ENCODE measurements around the gene ASPRV1. TPM values are rescaled to one million over a fixed set of nuclear protein-coding genes. Genes with fewer than 3 reads are reported as not detected.

The ASPRV1 gene
- total RNA-seq, 2 donors from 2014 or later: 1.8 to 3.2 TPM

DNA sequence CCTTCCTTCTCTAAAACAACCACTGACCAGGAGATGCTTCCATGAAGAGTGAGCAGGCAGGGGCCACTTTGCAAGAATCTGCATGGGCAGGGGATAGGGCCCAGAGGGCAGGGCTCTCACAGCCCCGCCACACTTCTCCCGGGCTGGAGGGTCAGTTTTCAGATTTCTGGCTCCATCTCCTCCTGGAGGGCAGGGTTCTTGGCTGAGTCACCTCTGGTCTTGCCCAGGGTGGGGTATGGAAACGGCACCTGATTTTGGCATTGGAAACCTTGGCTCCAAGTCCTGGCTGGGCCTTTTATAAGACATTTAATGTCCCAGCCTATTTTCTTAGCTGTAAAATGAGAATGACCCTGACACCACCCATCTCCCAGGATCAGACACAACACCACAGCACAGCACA, 27.6 kb upstream of the ASPRV1 start:
- TF ChIP-seq, protein P1, sequence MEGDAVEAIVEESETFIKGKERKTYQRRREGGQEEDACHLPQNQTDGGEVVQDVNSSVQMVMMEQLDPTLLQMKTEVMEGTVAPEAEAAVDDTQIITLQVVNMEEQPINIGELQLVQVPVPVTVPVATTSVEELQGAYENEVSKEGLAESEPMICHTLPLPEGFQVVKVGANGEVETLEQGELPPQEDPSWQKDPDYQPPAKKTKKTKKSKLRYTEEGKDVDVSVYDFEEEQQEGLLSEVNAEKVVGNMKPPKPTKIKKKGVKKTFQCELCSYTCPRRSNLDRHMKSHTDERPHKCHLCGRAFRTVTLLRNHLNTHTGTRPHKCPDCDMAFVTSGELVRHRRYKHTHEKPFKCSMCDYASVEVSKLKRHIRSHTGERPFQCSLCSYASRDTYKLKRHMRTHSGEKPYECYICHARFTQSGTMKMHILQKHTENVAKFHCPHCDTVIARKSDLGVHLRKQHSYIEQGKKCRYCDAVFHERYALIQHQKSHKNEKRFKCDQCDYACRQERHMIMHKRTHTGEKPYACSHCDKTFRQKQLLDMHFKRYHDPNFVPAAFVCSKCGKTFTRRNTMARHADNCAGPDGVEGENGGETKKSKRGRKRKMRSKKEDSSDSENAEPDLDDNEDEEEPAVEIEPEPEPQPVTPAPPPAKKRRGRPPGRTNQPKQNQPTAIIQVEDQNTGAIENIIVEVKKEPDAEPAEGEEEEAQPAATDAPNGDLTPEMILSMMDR (IDR thresholded peaks at IDR 0.05): no peak
- H3K4me1 ChIP-seq (ENCODE audit: control insufficient read depth in 1 of 2, low read depth in 2 of 2): no peaks in the 10 kb centered on the region
- no peak overlapping the region for H3K4me3 ChIP-seq
- no peak for ATAC-seq (ENCODE audit: insufficient number of reproducible peaks, low FRiP score, low read depth)
- no peak for DNase-seq (ENCODE audit: low spot score)
- no peak overlapping the region for H3K27ac ChIP-seq
- no peaks in the 10 kb centered on the region for H3K9me3 ChIP-seq
- H3K27me3 ChIP-seq (replicated peaks; ENCODE audit: insufficient read depth): no peaks in the 10 kb centered on the region
- peaks cover 4% of the 10 kb centered on the region for H3K36me3 ChIP-seq

DNA sequence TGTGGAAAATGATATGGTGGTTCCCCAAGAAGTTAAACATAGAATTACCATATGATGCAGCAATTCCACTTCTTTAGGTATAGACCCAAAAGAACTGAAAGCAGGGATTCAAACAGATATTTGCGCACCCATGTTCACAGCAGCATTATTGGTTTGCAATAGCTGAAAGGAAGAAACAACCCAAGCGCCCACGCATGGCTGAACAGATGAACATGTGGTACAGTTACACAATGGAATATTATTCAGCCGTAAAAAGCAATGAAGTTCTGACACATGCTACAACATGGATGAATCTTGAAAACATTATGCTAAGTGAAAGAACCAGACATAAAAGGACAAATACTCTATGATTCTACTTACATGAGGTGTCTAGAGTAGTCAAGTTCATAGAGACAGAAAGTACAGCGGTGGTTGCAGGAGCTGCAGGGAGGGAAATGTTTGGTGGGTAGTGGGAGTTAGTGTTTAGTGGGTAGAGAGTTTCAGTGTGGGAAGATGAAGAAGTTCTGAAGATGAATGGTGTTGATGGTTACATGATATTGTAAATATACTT, 26.7 kb upstream of the ASPRV1 start:
- Histone ChIP-seq H3K4me1 (ENCODE audit: control insufficient read depth in 1 of 2, low read depth in 2 of 2) (no peaks in the 10 kb centered on the region), H3K9me3 (no peaks in the 10 kb centered on the region), H3K27ac (no peak overlapping the region), H3K36me3 (peaks cover under 1% of the 10 kb centered on the region), H3K4me3 (no peak overlapping the region), H3K27me3 (replicated peaks; ENCODE audit: insufficient read depth) (no peaks in the 10 kb centered on the region)
- ATAC-seq (ENCODE audit: insufficient number of reproducible peaks, low FRiP score, low read depth) (no peak), DNase-seq (ENCODE audit: low spot score) (no peak)
- TF ChIP-seq, protein P1 (IDR thresholded peaks at IDR 0.05): no peak

DNA sequence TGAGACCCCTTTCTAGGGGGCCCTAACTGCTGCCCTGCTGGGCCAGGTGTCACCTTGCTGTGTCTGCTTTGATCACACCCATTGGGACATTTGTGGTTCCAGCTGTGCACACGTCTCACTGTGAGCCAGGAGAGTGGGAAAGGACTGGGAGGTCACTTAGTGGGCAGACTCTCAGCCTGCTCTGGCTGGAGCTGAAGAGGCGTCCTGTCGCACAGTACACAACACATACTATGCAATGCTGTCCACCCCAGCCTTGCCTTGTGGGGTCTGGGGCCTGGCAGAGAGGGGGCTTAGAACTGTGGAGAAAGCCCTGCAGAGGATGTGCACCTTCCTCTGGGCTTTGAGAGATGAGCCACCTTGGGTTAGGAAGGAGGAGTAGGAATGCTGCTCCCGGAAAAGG, 25.3 kb upstream of the ASPRV1 start:
- DNase-seq (ENCODE audit: low spot score): no peak
- Histone ChIP-seq H3K36me3 (no peaks in the 10 kb centered on the region), H3K4me1 (ENCODE audit: control insufficient read depth in 1 of 2, low read depth in 2 of 2) (no peaks in the 10 kb centered on the region), H3K9me3 (no peaks in the 10 kb centered on the region), H3K27ac (no peak overlapping the region), H3K4me3 (no peak overlapping the region), H3K27me3 (replicated peaks; ENCODE audit: insufficient read depth) (no peaks in the 10 kb centered on the region)
- TF ChIP-seq, protein P1 (IDR thresholded peaks at IDR 0.05): no peak
- no peak for ATAC-seq (ENCODE audit: insufficient number of reproducible peaks, low FRiP score, low read depth)

DNA sequence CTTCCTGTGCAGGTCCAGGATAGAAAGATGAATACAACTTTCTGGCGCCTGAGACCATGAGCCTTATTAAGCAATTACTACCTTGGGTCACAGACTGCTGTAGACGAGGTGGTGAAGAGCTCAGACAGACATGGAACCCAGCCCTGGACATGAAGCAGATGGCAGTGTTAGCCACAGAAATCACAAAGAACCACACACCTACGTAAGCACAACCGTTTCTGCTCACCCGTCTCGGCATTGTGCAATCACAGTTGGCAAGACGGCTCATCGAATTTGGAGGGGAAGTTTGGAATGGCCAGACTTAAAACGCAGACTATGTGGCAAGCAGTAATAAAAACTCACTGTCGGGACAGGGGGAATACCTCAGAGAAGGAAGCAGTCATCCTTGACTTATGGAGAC, 24.3 kb upstream of the ASPRV1 start:
- H3K4me1 ChIP-seq (ENCODE audit: control insufficient read depth in 1 of 2, low read depth in 2 of 2): peaks cover 0 to 2% of the 10 kb centered on the region in 2 donors
- ATAC-seq (ENCODE audit: insufficient number of reproducible peaks, low FRiP score, low read depth): no peak
- TF ChIP-seq, protein P1 (IDR thresholded peaks at IDR 0.05): no peak
- H3K36me3 ChIP-seq: no peaks in the 10 kb centered on the region
- H3K27ac ChIP-seq: no peak overlapping the region
- no peaks in the 10 kb centered on the region for H3K9me3 ChIP-seq
- H3K27me3 ChIP-seq (replicated peaks; ENCODE audit: insufficient read depth): no peaks in the 10 kb centered on the region
- H3K4me3 ChIP-seq: no peak overlapping the region
- no peak for DNase-seq (ENCODE audit: low spot score)

DNA sequence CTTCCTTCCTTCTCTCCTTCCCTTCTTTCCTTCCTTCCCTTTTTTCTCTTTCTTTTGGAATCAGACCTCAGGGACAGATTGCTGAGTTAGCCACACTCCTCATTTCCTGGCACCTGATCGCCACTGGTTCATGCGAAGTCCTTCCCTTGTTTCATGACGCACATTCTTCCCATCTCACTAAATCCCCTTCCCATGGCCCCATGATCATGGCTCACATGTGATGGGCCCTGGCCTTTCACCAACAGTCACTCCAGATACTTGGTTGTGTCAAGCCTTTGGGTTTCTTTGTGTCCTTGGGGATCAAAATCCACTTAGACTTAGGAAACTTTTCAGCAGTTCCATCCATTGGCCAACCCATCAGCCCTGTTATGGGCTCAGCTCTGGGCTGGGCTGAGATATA, 23.8 kb upstream of the ASPRV1 start:
- H3K4me1 ChIP-seq (ENCODE audit: control insufficient read depth in 1 of 2, low read depth in 2 of 2): peaks cover 3 to 5% of the 10 kb centered on the region in 2 donors
- no peak overlapping the region for H3K27ac ChIP-seq
- H3K4me3 ChIP-seq: no peak overlapping the region
- ATAC-seq (ENCODE audit: insufficient number of reproducible peaks, low FRiP score, low read depth): no peak
- DNase-seq (ENCODE audit: low spot score): no peak
- no peaks in the 10 kb centered on the region for H3K9me3 ChIP-seq
- H3K27me3 ChIP-seq (replicated peaks; ENCODE audit: insufficient read depth): no peaks in the 10 kb centered on the region
- TF ChIP-seq, protein P1 (IDR thresholded peaks at IDR 0.05): no peak
- H3K36me3 ChIP-seq: no peaks in the 10 kb centered on the region

All from thoracic aorta (tissue), 2 donors.